HPDE6-E6E7 (cell line): Measurements from ENCODE around the gene KCNH5.

ENCODE experiments used
- DNase-seq: peaks from one replicate; pipeline ENCODE4 v3.0.0; 2011; ENCODE audit warnings: missing footprints; ENCODE audit errors: extremely low spot score

KCNH5 gene

DNA sequence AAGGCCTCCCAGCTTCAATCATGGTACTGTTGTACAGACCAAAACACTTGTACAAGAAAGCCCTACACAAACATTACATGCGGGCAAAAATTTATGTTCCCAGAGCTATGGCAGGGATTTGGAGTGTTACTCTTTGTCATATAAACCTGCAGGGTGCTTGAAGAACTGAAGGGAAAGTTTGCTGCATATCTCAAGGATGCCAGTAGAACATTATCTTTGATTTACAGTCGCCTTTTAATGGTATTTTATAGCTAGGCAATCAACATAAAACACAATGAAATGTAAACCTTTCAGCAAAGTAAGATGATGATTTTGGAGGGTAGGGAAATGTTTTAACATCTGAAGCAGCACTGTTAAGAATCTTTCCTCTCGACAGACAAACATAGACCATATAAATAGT lies 305.6 kb downstream of the KCNH5 start:
- DNase-seq = no peak

DNA sequence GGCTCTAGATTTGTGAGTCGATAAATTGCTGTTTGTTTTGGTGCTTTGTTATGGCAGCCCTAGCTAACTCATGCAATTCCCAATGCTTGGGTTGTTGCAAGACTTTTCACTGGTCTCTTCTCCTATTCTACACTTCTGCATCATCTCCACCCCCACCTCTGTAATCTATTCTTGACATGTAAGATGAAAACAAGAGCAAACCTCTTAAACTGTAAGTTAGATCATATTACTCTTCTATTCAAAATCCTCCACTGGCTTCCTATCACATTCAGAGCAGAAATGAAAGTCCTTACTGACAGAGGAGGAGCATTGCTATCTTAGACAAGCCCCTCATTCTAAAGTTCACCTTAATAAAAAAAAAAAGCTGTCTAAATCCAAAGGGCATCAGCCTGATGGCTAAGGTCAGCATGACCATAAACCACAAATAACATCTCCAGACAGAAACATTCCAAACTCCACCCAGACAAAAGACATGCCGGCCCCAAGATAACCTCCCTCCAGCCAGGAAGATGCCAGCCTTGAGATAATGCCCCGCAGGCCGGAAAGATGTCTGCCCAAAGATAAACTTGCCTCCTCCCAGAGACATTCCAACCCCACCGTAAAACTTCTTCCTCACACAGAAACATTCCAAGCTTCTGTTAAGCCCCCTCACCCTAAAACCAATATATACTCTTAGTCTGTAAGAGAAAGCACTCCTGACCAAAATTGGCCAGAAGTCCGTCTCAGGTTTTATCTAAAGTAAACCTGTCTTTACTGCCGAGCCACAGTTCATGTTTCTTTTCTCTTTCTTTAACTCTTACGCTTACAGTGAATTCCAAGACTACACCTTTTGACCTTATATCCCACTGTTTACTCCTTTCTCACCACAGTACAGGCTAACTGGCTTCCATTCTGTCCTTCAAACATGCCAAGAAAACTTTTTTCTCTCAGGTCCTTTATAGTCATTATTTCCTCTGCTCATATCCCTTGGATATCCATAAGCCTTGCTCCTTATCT lies 308.9 kb downstream of the KCNH5 start:
- no peak for DNase-seq

DNA sequence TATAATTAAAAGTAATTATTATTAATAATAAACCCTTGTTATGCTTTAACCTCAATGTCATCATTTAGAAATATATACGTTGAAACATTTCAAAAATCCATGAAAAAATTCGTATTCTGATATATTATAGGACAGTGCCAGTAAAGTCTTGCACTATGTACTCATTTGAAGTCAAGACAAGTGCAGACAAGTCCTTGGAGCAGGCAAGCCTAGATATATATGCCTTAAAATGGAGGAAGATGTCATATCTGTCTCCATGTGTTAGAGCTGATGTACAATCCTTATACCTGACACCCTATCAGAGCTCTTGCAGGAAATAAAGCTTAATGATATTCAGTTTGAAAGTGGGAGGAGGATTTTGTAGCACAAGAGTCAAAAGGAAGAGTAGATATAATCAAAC lies 310.4 kb downstream of the KCNH5 start:
- DNase-seq = peak; percentile 27

DNA sequence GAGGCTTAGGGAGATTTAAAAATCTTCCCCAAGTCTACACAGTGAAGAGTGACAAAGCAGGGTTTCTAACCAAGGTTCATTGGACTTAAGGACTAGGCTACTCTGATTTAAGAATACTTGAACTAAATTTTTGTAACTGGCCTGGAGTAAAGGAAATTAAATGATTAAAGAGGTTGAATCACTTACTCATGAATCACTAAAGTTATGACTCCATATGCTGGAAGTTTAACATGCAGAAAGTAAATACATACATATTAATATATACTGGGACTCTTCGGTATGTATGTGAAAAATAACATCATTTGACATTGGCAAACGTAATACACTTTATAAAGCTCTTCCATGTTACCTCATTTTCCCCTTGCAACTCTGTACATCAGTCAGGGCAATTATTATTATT lies 322.9 kb downstream of the KCNH5 start:
- no peak for DNase-seq

DNA sequence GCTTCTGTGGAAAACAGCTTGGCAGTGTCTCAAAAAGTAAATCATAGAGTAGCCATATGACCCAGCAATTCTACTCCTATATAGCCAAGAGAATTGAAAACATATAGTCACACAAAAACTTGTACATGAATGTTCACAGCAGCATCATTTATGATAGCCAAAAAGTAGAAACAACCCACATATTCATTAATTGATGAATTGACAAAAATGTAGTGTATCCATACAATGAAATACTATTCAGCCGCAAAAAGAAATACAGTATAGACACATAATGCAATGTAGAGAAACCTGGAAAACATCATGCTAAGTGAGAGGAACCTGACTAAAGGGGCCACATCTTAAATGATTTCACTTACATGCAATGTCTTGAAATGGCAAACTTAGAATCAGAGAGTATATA lies 326.6 kb downstream of the KCNH5 start:
- no peak for DNase-seq

DNA sequence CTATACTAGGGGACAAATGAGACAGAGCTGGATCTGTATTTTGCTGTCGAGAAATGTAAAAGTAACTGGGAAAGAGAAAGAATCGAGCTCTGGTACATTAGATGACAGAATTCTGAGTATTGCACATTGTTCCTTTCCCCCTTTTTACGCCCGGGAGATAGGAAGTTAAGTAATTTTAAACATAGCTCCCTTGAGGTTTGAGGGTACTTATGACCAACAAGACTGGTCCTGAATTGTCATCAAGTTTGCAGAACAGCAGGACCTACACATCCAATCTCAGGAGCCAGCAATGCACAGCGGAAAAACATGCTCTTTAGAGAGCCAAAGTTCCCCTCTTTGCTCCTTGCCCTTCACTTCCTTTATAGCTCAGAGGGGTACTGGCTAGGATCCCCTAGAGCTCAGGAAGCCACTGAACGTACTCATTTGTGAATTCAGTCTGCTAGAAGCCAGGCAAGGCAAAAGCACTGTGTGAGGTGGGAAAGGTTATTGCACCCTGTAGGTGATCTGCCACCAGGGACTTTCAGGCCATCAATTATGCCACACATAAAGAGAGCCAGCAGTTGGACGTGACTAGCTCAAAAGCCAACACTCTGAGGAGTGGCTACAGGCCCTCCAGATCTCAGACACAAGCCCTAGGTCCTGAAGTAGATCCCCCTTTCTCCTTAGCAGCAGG lies 333.8 kb downstream of the KCNH5 start:
- no peak for DNase-seq

DNA sequence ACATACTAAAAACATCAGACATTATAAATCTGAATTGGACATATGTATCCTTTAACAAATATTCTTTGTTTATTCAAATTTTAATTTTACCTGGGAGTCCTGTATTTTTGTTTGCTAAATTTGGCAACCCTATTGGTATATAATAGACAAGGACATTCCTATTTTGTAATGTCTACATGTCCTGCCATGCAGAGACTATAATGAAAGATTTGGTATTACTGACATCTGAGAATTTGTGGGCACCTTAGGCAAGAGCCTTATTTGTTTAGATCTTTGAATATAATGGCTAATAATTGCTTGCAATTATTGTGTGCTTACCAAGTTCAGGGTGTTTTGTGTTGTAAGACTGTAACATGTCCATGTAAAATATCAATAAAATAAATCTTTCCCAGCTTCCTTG lies 334.4 kb downstream of the KCNH5 start:
- no peak for DNase-seq

DNA sequence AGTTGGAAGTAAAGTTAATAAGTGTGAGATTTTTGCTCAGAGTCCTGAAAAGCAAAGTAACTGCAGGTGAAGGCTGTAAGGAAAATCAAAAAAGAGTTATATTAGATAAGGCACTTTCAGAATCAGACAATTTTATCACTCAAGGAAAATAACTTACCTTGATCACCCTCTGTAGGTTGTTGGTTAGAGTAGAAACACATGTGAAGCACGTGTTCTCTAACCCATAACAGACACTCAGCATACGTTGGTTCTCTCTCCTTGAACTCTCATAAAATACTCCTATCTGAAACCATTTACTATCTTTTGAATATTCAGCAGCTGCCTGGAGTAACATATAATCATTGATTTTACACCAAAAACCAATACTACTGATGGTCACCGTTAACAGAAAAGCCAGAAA lies 335.5 kb downstream of the KCNH5 start:
- no peak for DNase-seq

DNA sequence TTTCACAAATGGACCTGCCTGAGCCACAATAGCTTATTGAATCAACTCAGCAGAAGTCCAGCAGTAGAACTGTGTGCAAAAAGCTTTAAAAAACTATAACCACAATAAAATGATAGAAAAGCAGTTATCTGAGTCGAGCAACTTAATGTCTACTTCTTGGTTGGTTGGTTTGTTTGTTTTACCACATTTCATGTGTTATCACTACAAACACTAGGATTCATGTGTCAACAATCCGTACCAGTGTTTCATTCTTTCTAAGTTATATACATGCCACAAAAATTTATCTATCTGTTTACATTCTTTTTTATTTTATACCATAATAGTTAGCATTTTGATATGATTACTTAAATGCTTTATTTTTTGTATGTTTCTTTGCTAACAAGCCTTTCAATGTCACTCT lies 339.0 kb downstream of the KCNH5 start:
- no peak for DNase-seq

DNA sequence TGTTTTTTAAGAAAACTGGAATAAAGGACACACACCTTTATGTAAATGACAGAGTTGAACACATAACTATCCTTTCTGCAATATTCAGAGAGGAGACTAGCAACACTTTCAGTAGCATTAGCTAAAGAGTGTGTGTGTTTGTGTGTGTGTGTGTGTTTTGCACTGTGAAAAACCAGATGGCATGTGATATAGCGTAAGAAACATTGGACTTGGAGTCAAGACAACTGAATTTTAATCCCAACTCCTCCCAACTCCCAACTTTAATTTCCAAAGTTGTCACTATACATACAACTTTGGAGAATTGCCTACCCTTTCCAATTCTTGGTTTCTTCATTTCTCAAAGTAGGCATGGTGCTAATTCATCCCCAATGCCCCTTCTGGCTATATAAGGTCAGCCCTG lies 347.8 kb downstream of the KCNH5 start:
- DNase-seq = no peak

DNA sequence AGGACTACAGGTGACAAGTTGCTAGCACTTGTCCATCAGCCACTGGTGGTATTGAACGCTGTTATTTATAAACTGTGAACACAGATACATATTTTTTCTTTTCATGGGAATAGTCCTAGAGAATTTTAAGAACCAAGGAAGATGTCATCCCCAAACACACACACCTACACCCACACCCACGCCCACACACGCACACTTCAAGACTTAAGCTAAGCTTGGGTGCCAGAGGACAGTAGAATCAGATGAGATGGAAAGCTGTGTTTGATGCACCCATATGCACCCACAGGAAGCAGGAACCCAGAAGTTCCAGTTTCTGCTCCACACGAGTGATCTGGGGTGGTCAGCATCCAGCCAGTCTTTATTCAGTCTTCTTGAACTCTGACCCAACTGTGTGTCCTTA lies 348.3 kb downstream of the KCNH5 start:
- DNase-seq = no peak

DNA sequence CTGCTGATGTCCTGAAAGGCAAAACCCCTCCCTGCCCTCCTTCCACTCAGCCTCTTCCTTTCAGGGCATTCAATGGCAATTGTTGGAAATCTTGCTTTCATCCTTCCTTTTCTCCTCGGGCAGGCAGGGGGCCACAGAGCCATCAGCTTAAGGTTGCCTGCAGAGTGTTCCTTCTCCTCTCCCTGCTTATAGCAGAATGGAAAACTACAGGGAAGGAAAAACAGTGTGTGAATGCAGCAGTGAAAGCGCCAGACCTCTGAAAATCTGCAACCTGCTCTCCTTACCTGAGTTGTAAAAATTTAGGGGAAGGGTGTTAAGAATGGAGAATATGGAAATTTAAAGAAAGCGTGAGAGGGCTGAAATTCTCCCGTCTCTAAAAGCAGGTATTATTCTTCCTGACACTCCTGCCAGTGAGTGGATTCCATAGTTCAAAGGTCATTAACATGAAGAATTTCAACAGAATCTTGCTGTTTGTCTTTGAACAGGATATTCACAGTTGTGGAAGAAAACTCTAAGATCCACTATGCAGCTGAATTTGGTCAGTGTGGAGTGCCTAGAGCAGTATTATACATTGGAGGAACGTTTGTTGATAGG lies 348.8 kb downstream of the KCNH5 start:
- DNase-seq = no peak

DNA sequence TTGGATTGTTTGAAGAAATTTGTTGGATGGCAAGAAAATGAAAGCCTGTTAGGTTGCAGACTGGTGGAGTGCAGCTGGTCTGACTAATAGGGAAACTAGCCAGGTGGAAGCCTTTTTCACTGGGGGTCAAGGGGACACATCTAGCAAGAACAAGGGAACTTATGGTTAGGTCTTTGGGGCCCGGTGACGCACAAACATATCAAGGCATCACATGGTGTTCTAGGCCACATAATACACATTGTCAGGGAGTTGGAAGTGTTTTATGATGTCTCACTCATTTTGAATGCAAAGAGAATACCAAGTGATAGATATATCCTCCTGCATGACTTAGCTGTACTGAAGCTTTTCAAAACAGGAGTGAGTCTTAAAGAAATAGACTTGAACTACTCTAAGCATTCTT lies 351.2 kb downstream of the KCNH5 start:
- DNase-seq = peak; percentile 52

DNA sequence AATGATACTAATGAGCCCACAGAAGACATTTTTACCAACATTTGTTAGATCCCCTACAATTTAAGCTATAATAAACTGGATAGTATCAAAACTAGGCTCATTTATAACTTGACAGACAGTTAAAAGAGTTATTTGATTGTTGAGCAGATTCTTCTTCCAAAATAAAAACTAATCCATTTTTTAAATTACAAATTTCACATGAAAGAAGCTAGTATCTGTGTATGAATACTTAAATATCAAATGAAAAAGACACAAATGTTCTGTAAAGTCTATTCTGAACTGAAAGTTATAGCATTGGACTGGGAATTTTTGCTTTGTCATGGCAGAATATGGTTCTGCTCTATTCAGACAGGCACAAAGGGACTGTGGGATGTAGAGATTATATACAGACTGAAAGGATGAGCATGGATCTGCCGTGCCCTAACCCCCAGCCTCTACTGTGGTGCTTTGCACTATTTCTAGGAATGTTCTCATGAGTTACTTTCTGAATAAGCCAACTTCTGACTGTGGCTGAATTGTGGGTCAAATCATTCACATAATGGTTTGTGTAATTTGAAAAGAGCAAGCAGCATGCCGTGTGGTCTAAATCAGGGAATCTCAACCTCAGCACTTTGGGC lies 352.7 kb downstream of the KCNH5 start:
- no peak for DNase-seq

DNA sequence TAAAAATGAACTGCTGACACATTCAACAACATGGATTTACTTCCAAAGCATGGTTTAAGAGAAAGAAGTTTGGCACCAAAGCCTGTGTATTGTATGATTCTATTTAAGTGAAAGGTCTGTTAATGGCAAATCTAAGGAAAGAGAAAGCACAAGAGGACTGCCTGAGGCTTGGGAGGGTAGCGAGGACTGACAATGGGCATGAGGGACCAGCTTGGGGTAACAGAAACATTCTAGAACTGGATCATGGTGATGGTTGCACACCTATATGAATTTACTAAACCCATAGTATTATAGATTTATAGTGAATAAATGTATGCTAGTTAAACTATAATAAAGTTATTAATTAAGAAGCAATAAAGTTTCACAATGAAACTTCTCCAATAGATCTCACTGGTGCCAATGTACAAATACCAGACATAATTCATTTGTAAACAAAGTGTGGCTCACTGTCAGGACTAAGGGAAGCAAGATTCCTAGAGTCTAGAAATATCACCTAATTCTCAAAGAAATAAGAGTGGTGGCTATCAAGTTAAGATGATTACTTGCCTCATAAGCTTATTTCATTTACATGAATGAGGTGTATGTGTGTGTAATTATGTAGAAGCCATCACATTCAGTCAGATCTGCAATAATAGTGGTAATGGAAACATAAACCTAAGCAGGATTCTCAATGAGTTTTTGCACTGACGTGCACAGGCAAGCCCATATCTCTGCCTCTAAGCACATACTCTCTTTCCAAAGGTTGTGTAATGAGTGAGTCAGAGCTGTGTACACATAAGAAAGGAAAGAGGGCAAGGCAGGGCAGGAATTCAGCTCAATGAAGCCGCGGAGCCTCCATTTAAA lies 353.4 kb downstream of the KCNH5 start:
- peak; percentile 67 for DNase-seq

DNA sequence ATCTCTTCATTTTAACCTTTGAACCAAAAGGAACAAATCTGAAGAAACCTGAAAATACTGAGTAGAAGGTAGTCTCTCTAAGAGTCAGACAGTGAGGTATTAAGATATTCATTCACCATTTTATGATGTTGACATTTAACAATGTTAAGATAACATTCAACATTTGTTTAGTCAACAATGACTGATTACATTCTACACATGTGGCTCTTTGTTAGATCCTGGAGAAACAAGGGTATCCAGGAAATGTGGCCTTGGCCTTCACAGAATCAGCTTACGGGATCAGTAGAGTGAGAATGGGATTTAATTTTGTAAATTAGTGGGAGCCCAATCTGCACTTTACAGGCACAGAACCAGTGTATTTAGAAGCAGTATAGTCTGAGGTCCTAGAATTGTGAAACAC lies 355.5 kb downstream of the KCNH5 start:
- no peak for DNase-seq

DNA sequence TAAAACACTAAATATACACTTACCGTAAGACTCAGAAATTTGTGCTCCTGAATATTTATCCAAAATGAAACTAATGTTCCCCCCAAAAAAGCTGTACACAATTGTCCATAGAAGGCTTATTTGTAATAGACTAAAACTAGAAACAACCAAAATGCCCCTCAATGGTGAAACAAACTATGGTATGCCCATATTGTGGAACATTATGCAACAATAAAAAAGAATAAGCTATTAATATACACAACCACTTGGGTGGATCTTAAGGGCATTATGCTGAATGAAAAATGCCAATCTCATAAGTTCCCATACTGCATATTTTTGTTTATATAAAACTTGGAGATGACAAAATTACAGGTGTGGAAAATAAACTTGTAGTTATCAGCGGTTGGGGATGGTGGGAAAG lies 357.4 kb downstream of the KCNH5 start:
- no peak for DNase-seq

DNA sequence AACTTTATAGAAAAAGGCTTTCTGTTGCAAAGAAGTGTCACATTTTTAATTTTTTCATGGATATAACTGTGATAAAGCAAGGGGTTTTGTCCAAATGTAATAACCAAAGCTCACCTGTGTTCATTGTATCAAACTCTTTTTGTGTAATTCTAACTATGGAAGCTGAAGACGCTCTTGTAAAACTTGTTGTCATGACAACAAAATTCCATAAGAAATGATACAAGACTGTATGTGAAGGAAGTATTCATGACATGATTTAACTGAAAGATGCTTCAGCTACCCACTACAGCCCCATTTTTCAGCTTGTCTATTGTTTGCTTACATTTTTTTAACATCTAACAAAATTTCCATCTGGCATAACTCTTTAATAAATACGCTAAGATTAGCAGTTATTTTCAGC lies 360.9 kb downstream of the KCNH5 start:
- DNase-seq = no peak

DNA sequence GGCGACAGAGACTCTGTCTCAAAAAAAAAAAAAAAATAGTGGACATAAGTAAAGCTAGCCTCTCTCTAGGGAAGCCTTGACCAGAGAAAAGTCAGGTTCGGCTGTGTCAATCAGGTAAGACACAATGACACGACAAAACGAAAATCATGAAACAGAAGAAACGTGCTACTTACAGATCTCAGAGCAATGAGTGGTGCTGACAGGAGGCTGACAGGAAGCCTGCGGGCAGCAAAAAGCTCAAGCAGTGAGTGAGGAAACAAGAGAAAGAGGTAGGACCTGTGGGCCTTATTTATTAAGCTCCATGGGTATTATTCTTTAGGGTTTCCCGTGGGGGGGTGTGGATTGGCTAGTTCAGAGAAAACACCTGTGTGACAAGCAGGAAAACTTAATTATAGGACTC lies 363.1 kb downstream of the KCNH5 start:
- no peak for DNase-seq

DNA sequence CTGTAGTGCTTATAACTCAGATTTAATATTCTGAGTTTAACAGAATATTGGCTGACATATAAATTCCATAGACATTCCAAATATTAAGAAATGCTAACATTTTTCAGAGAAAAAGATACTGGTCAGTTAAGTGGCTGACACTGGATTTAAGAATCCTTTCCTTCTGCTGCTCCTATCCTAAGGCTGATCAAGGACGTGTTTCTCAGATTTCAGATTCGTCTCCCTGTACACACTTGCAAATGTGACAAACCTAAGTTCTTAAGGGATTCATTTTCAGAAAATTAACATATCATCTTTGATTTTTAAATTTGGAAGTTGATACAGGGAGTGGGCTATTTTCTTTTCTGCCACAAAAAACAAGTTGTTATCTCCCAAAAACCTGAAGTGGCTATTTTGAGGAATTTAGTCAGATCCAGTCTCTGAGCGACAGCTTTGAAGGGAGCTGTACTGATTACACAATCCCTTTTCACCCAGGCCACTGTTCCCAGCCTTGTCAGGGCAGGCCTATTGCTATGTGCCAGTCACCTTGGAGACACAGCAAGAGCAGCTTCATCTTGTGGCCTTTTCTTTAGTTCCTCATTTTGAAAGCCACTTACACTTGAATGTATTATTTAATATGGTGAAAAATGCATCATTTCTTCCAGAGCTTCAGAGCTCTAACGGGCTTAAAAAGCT lies 370.6 kb downstream of the KCNH5 start:
- DNase-seq = peak; percentile 22
